ENCODE data around the gene PHLDA1.

PHLDA1 gene

GRCh38 chr12:75976913-75977312 is 54.7 kb downstream of the PHLDA1 start:
- H3K27me3 Mint-ChIP-seq = no peaks in the 10 kb centered on the region
- H3K4me1 Mint-ChIP-seq (ENCODE audit: low read depth) = peaks cover 93% of the 10 kb centered on the region
- peaks cover 3% of the 10 kb centered on the region for H3K9me3 Mint-ChIP-seq
- H3K4me3 Mint-ChIP-seq = no peak overlapping the region
- H3K27ac Mint-ChIP-seq = peak overlapping the region; percentile 98
- peaks cover 6% of the 10 kb centered on the region for H3K36me3 Mint-ChIP-seq (ENCODE audit: low read depth)

- Mint-ChIP-seq H3K36me3 (ENCODE audit: low read depth) (peaks cover 14% of the 10 kb centered on the region), H3K4me1 (ENCODE audit: low read depth) (peaks cover 93% of the 10 kb centered on the region), H3K4me3 (no peak overlapping the region), H3K27me3 (no peaks in the 10 kb centered on the region), H3K27ac (peak overlapping the region; percentile 42), H3K9me3 (peaks cover 8% of the 10 kb centered on the region)
Observed at GRCh38 chr12:75976113-75976512, 55.5 kb downstream of the PHLDA1 start.

- H3K36me3 Mint-ChIP-seq (ENCODE audit: low read depth) = peaks cover 15% of the 10 kb centered on the region
- peak overlapping the region; percentile 42 for H3K27ac Mint-ChIP-seq
- peaks cover 93% of the 10 kb centered on the region for H3K4me1 Mint-ChIP-seq (ENCODE audit: low read depth)
- H3K4me3 Mint-ChIP-seq = no peak overlapping the region
- H3K9me3 Mint-ChIP-seq = peaks cover 8% of the 10 kb centered on the region
- no peaks in the 10 kb centered on the region for H3K27me3 Mint-ChIP-seq
Observed at GRCh38 chr12:75975702-75976101, 55.9 kb downstream of the PHLDA1 start.

All from stimulated activated naive CD8-positive, alpha-beta T cell treated with anti-CD3 and anti-CD28 coated beads, Interleukin-15, Interleukin-2, amounts not matched to agents 100 ng/mL and 50 ng/mL, for 24 hours (primary cell).